ENCODE results near the gene SP4.

DNA sequence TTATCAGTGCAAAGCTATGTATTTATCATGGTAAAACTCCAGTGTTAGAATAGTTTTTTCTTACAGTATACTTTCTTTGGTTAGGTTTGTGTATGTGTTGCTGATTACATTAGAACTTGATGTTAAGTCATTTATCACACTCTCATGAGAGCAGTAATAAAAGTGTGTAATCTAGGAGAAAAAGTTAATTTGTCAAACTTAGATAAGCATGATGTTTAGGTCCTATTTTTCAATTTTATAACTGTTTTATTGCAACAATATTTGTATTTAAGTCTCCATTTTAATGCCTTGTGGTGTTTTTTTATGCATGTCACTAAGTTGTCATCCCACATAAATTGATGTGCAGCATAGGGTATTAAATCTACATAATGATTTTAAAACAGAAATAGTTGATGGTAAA is 86.2 kb downstream of the SP4 start:
- TF ChIP-seq, protein P1, sequence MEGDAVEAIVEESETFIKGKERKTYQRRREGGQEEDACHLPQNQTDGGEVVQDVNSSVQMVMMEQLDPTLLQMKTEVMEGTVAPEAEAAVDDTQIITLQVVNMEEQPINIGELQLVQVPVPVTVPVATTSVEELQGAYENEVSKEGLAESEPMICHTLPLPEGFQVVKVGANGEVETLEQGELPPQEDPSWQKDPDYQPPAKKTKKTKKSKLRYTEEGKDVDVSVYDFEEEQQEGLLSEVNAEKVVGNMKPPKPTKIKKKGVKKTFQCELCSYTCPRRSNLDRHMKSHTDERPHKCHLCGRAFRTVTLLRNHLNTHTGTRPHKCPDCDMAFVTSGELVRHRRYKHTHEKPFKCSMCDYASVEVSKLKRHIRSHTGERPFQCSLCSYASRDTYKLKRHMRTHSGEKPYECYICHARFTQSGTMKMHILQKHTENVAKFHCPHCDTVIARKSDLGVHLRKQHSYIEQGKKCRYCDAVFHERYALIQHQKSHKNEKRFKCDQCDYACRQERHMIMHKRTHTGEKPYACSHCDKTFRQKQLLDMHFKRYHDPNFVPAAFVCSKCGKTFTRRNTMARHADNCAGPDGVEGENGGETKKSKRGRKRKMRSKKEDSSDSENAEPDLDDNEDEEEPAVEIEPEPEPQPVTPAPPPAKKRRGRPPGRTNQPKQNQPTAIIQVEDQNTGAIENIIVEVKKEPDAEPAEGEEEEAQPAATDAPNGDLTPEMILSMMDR (IDR thresholded peaks at IDR 0.05; ENCODE audit: borderline replicate concordance, extremely low read depth, low read length, poor library complexity, severe bottlenecking) = no peak
- TF ChIP-seq EZH2 (IDR thresholded peaks at IDR 0.05; ENCODE audit: borderline replicate concordance, low read depth, low read length, severe bottlenecking) = no peak

Measured in DND-41 (cell line).